H9 (cell line): ENCODE measurements around the gene TARBP1. TPM values are rescaled to one million over a fixed set of nuclear protein-coding genes. Genes with fewer than 3 reads are reported as not detected.

Experiments
- DNase-seq: peaks from one replicate; pipeline ENCODE4 v3.0.0-alpha.2; 2017
- H2AFZ ChIP-seq: one replicate; pipeline ENCODE4 v1.6.1; 2013; ENCODE audit warnings: mild to moderate bottlenecking, low read length, control low read depth, moderate library complexity
- H2AK5ac ChIP-seq: 2 replicates; pipeline ENCODE4 v1.6.1; 2013; ENCODE audit warnings: low read length, control low read depth, mixed read lengths; ENCODE audit not compliant: insufficient read length
- H2BK120ac ChIP-seq: one replicate; pipeline ENCODE4 v1.6.1; 2013; ENCODE audit warnings: low read depth, mild to moderate bottlenecking, low read length, control low read depth, inconsistent platforms; ENCODE audit not compliant: poor library complexity, severe bottlenecking
- H2BK12ac ChIP-seq: 2 replicates; pipeline ENCODE4 v1.6.1; 2013; ENCODE audit warnings: low read length, control low read depth, mixed read lengths, low read depth; ENCODE audit not compliant: insufficient read length
- H2BK15ac ChIP-seq: 2 replicates; pipeline ENCODE4 v1.6.1; 2013; ENCODE audit warnings: low read depth, low read length, control low read depth
- H2BK20ac ChIP-seq: one replicate; pipeline ENCODE4 v1.6.1; 2013; ENCODE audit warnings: low read depth, mild to moderate bottlenecking, low read length, control low read depth, inconsistent platforms; ENCODE audit not compliant: poor library complexity, severe bottlenecking
- H2BK5ac ChIP-seq: 2 replicates; pipeline ENCODE4 v1.6.1; 2013; ENCODE audit warnings: low read length, control low read depth, mixed read lengths; ENCODE audit not compliant: insufficient read length
- H3K14ac ChIP-seq: 2 replicates; pipeline ENCODE4 v1.6.1; 2013; ENCODE audit warnings: low read length, control low read depth; ENCODE audit not compliant: insufficient read depth
- H3K18ac ChIP-seq: 2 replicates; pipeline ENCODE4 v1.6.1; 2013; ENCODE audit warnings: low read depth, mild to moderate bottlenecking, mixed read lengths, low read length, control low read depth; ENCODE audit not compliant: insufficient read length
- H3K23ac ChIP-seq: 2 replicates; pipeline ENCODE4 v1.6.1; 2013; ENCODE audit warnings: low read length, control low read depth, mixed read lengths, low read depth; ENCODE audit not compliant: insufficient read length
- H3K23me2 ChIP-seq: 2 replicates; pipeline ENCODE4 v1.6.1; 2013; ENCODE audit warnings: low read depth, mild to moderate bottlenecking, mixed read lengths, low read length, control low read depth; ENCODE audit not compliant: insufficient read length, poor library complexity, severe bottlenecking
- H3K27ac ChIP-seq: 2 replicates; pipeline ENCODE4 v1.5.1; 2013; ENCODE audit warnings: low read length, control low read depth, mixed read lengths, low read depth; ENCODE audit not compliant: insufficient read length
- H3K27me3 ChIP-seq: 2 replicates; pipeline ENCODE4 v1.6.1; 2013; ENCODE audit warnings: low read length, control low read depth, inconsistent platforms; ENCODE audit not compliant: insufficient read depth
- H3K4ac ChIP-seq: 2 replicates; pipeline ENCODE4 v1.6.1; 2013; ENCODE audit warnings: low read depth, mild to moderate bottlenecking, control low read depth, inconsistent platforms, low read length, moderate library complexity
- H3K4me1 ChIP-seq: 2 replicates; pipeline ENCODE4 v1.6.1; 2013; ENCODE audit warnings: low read length, control low read depth, inconsistent platforms; ENCODE audit not compliant: insufficient read depth
- H3K4me2 ChIP-seq: 2 replicates; pipeline ENCODE4 v1.6.1; 2013; ENCODE audit warnings: low read length, control low read depth, mixed read lengths; ENCODE audit not compliant: insufficient read length, insufficient read depth
- H3K56ac ChIP-seq: 2 replicates; pipeline ENCODE4 v1.6.1; 2013; ENCODE audit warnings: low read depth, mild to moderate bottlenecking, mixed read lengths, low read length, control low read depth; ENCODE audit not compliant: insufficient read length
- H3K79me1 ChIP-seq: 2 replicates; pipeline ENCODE4 v1.6.1; 2013; ENCODE audit warnings: low read depth, mild to moderate bottlenecking, moderate library complexity, low read length, control low read depth, inconsistent platforms; ENCODE audit not compliant: insufficient read depth, poor library complexity, severe bottlenecking
- H3K79me2 ChIP-seq: 2 replicates; pipeline ENCODE4 v1.6.1; 2013; ENCODE audit warnings: low read length, control low read depth, inconsistent platforms; ENCODE audit not compliant: insufficient read depth
- H3K9ac ChIP-seq: 2 replicates; pipeline ENCODE4 v1.6.1; 2013; ENCODE audit warnings: low read length, control low read depth, mixed read lengths; ENCODE audit not compliant: insufficient read length; ENCODE audit errors: extremely low read depth
- H3K9me3 ChIP-seq: one replicate; pipeline ENCODE4 v1.6.1; 2013; ENCODE audit warnings: low read depth, low read length, inconsistent platforms; ENCODE audit not compliant: control insufficient read depth
- H3T11ph ChIP-seq: one replicate; pipeline ENCODE4 v1.6.1; 2013; ENCODE audit warnings: mild to moderate bottlenecking, low read length, control low read depth, inconsistent platforms
- H4K20me1 ChIP-seq: one replicate; pipeline ENCODE4 v1.6.1; 2013; ENCODE audit not compliant: control insufficient read depth, insufficient read length, insufficient read depth
- H4K5ac ChIP-seq: 2 replicates; pipeline ENCODE4 v1.6.1; 2013; ENCODE audit warnings: low read depth, mild to moderate bottlenecking, mixed read lengths, low read length, control low read depth; ENCODE audit not compliant: insufficient read length
- H4K8ac ChIP-seq: replicated peaks from 2 replicates; pipeline ENCODE4 v1.6.1; 2013; ENCODE audit warnings: low read length, control low read depth, mixed read lengths, low read depth; ENCODE audit not compliant: insufficient read length
- H4K91ac ChIP-seq: 2 replicates; pipeline ENCODE4 v1.6.1; 2013; ENCODE audit warnings: low read depth, mild to moderate bottlenecking, moderate library complexity, mixed read lengths, low read length, control low read depth; ENCODE audit not compliant: insufficient read length
- H3K27ac Mint-ChIP-seq, 3 experiments: 2 replicates in 2 of 3; 3 replicates in 1 of 3; pipeline ENCODE4 v1.8.0; 2020 to 2021; ENCODE audit warnings: mixed read lengths in 3 of 3, mild to moderate bottlenecking in 1 of 3, moderate library complexity in 1 of 3
- H3K27me3 Mint-ChIP-seq: 2 replicates; pipeline ENCODE4 v1.8.0; 2021; ENCODE audit warnings: low read depth, mild to moderate bottlenecking, moderate library complexity, mixed read lengths
- H3K36me3 Mint-ChIP-seq, 3 experiments: 2 replicates in 2 of 3; 3 replicates in 1 of 3; pipeline ENCODE4 v1.8.0; 2020 to 2021; ENCODE audit warnings: low read depth in 3 of 3, mixed read lengths in 3 of 3; ENCODE audit not compliant: insufficient read depth in 1 of 3
- H3K4me1 Mint-ChIP-seq, 2 experiments: 2 replicates each; pipeline ENCODE4 v1.8.0; 2020; ENCODE audit warnings: mixed read lengths in 2 of 2
- H3K4me3 Mint-ChIP-seq, 2 experiments: 2 replicates in 1 of 2; 3 replicates in 1 of 2; pipeline ENCODE4 v1.8.0; 2020 to 2021; ENCODE audit warnings: mild to moderate bottlenecking in 2 of 2, mixed read lengths in 2 of 2, moderate library complexity in 1 of 2
- H3K9me3 Mint-ChIP-seq, 2 experiments: 2 replicates in 1 of 2; 3 replicates in 1 of 2; pipeline ENCODE4 v1.8.0; 2020; ENCODE audit warnings: mild to moderate bottlenecking in 2 of 2, mixed read lengths in 2 of 2, moderate library complexity in 1 of 2
- CTCF ChIP-seq: fragments of 200-600 bp; sonication (generic); conservative IDR thresholded peaks from 3 replicates; pipeline ENCODE4 v1.8.0; 2021; ENCODE audit warnings: antibody characterized with exemption, mild to moderate bottlenecking
- WGBS: extraction: QIAGEN DNeasy Blood & Tissue Kit; methylation state at CpG from one replicate; pipeline ENCODE4 v1.1.7; 2013; ENCODE audit warnings: missing lambda C conversion rate, low lambda C conversion rate, mixed read lengths; ENCODE audit not compliant: insufficient read length; ENCODE audit errors: extremely low coverage; 5-methylcytosine and 5-hydroxymethylcytosine counted together
- total RNA-seq: library from RNA; stranded (reverse); gene quantifications from 2 replicates; pipeline ENCODE4 v1.2.1, GENCODE V29; 2021

The TARBP1 gene
- total RNA-seq, 1 experiment from 2014 or later: 20.2 TPM

GRCh38 chr1:234413485-234413884 lies 65.5 kb downstream of the TARBP1 start:
- Histone ChIP-seq H4K91ac (no peak overlapping the region), H4K8ac (no peak overlapping the region), H2BK12ac (no peak overlapping the region), H2AFZ (no peak overlapping the region), H3K9ac (no peak overlapping the region), H3K14ac (no peak overlapping the region), H3K27ac (no peak overlapping the region), H2BK120ac (no peak overlapping the region), H3T11ph (no peak overlapping the region), H2BK20ac (no peak overlapping the region), H2BK5ac (no peak overlapping the region), H3K4me2 (no peak overlapping the region), H3K79me2 (no peaks in the 10 kb centered on the region), H3K23me2 (no peaks in the 10 kb centered on the region), H2AK5ac (no peak overlapping the region), H3K79me1 (no peaks in the 10 kb centered on the region), H3K4ac (no peak overlapping the region), H4K20me1 (no peaks in the 10 kb centered on the region), H2BK15ac (no peak overlapping the region), H4K5ac (no peak overlapping the region), H3K23ac (no peak overlapping the region), H3K27me3 (no peaks in the 10 kb centered on the region), H3K56ac (no peak overlapping the region), H3K4me1 (no peaks in the 10 kb centered on the region), H3K9me3 (no peaks in the 10 kb centered on the region), H3K18ac (no peak overlapping the region)
- no peak overlapping the region for H3K4me3 Mint-ChIP-seq
- peaks cover 2 to 3% of the 10 kb centered on the region in 2 experiments; a peak in 2 of 4 replicates for H3K4me1 Mint-ChIP-seq
- no peak for DNase-seq
- peaks cover 3 to 36% (median 17%) of the 10 kb centered on the region in 3 experiments; a peak in 6 of 7 replicates for H3K36me3 Mint-ChIP-seq
- WGBS: no CpG with 5 or more reads among the region's 9 CpGs
- peak overlapping the region in 1 of 3 experiments; percentile 10; a peak in 2 of 7 replicates for H3K27ac Mint-ChIP-seq
- no peaks in the 10 kb centered on the region for H3K9me3 Mint-ChIP-seq
- H3K27me3 Mint-ChIP-seq: no peaks in the 10 kb centered on the region
- TF ChIP-seq CTCF: no peak
